Fibroblast of skin of right biceps (primary cell): Measurements from ENCODE around the gene GALNT9.
"Not testable (repeated sequence)": the region's sequence is repeated elsewhere in the genome, so short reads cannot be mapped to it uniquely, and the experiment has no call there.

ENCODE experiments used
- DNase-seq: peaks from one replicate; pipeline ENCODE4 v3.0.0-alpha.2; 2013

GALNT9 gene

DNA sequence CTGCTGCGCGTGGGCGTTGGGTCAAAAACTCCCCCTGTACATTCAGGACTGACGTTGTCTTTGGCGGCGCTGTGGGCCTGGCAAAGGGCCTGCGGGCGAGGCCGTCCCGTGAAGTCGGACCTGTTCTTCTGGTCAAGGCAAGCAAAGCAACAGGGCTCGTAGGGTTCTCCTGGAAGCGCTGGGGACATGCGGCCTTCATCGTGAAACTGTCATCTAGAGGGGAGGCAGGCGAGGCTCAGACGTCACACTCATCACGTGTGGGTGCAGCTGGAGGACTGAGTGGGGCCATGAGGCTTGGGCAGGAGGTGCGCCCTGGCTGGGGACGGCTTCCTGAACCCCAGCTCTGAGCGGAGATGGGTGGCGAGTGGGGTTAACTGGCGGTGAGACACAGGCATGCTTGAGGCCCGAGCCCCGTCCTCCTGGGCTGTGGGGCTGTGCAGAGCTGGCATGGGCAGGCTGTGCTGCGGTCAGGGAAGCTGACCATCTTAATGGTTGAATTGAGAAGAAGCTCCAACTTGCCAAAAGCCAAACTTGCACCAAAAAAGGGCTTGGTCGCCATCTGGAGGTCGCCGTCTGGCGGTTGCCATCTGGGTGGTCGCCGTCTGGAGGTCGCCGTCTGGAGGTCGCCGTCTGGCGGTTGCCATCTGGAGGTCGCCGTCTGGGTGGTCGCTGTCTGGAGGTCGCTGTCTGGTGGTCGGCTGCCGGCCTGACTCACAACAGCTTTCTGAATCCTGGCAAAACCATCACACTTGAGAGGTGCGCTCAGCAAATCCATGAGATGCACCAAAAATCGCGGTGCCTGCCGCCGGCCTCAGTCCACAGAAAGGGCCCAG lies 119.0 kb downstream of the GALNT9 start:
- DNase-seq = no peak

DNA sequence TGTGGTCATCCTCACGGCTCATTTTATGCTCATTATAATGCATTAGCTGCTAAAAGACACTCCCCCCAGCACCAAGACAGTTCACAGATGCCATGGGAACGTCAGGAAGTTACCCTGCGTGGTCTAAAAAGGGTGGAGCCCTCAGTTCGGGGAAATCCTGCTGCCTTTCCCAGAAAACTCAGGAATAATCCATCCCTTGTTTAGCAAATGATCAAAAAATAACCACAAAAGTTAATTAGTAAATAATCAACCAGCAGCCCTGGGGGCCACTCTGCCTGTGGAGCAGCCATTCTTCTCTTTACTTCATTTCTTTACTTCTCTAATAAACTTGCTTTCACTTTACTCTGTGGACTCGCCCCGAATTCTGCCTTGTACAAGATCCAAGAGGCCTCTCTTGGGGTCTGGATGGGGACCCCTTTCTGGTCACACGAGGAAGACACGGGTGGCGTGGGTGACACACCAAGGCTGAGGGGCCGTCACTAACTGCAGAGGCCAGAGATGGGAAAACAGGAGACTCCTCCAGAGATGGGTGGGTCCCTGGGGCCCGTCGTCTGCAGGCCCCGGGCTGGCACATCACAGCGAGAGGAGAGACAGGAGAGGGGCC lies 119.7 kb downstream of the GALNT9 start:
- no peak for DNase-seq

DNA sequence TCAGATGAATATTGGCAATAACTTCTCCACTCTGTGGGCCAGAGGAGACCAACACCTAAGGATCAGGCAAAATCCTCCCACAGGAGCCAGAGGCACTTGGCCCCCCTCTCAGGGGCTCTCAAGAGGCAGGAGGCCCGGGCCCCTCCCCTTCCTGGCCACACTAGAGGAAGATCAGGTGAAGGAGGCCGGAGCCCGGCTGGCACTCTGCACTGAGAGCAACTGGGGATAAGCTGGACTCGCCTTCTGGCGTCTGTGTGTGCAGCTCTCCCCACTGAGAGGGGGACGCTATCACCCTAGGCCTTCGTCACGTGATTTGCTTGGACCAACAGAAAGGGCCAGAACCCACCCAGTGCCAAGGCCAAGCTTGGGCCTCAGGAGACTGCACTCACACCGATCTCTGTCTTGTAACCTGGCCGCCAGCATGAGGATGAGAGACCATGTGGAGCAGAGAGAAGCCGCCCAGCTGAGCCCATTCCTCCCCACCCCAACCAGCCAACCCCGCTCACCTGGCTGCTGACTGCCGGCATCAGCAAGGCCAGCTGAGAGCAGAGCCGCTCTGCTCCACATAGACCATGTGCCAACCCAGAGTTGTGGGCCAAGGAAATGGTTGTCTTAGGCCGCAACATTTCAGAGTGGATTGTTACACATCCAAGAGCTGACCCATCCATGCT lies 121.1 kb downstream of the GALNT9 start:
- no peak for DNase-seq

DNA sequence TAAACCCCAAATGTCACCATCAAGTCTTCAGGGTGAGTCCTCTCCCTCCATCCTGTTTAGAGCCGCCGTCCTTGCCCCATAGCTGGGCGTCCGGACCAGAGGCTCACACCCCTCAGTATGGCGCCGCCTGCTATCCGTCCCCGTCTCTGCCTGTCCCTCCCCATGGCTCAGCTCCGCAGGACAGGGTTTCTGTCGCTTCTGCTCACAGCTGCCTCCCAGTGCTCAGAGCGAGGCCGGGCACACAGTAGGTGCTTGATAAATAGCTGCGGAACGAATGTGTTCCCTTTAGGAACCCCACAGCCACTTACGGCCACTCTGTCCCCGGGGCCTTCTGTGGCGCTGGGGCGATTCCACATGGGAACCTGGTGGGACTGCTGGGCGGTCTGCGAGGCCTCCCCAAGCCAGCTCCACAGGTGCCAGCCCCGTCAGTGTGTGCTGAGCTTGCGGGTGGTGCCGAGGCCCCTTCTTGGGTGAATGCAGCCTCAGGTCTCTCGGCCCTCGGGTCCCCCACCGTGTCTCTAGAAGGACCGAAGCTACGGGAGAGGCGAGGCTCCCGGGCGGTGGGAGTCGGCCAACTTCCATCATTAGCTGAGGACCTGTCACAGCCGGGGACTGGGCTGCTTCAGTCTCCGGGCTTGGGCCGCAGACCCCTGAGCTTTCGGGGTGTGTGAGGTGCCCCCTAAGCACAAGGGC lies 122.2 kb downstream of the GALNT9 start:
- no peak for DNase-seq

DNA sequence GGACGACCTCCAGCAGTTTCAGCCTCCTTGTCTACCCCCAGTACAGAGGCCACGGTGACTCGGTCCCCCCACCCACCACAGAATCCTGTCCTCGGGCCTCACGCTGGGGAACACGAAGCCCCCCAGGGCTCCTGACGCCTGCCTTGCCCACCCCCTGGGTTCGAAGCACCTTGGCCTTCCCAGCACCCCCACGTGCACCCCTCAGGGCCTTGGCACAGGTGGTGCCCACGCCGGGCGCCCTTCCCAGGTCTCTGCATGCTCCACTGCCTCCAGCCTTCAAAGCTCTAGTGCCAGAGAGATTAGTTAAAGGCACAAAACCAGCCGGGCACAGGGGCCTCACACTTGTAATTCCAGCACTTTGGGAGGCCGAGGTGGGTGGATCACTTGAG lies 123.3 kb downstream of the GALNT9 start:
- DNase-seq = no peak

DNA sequence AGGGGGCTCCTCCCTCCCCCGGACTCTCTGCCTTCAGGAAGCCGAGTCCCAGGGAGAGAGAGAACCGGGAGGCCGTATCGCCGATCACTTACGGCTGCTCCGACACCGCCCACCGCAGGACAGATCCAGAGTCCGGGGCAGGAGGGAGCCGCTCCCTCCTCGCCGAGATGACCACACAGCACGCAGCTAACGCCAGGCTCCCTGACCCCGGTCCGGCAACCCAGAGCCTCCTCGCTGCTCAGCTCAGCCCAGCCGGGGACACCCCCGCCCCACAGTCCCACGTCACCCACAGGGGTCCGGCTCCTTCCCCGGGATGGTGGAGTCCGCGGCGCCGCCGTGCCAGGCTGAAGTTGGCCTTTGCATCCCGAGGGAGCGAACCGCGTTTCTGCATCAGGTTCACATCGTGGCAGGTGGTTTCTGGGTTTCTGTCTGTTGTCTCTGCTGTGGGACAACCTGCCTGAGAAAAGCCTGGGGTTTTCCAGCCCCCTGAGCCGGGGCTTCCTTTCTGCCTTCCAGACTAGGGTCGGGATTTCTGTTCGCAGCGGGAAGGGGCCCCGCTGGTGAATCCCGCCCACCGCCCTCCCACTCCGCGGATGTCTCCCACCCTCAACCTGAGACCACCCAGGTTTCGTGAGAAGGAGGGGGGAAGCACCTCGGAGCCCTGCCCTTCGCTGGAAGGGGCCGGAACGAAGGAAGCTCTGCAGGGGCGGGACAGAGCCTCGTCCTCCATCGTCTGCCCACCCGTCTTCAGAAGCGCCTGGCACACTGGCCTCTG lies 123.9 kb downstream of the GALNT9 start:
- no peak for DNase-seq

DNA sequence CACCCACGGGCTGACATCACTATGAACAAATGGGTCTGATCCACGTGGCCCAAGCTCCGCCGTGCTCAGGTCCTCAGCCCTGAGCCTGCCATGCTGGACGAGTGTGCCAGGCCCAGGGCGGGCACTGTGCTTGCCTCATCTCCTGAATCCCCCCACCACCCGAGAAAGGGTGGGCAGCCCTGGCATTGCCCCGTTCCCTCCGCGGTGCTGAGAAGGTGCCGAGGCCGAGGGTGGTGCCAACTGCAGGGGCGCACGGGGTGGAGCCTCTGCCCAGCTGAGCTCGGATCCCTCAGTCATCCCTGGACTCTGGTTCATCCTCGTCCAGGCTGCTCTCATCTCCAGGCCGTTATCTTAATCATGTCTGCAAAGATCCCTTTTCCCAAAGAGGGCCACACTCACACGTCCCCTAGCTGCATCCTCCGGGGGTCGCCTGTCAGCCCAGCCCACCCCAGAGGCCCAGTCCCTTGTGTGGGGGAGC lies 124.6 kb downstream of the GALNT9 start:
- DNase-seq = no peak

DNA sequence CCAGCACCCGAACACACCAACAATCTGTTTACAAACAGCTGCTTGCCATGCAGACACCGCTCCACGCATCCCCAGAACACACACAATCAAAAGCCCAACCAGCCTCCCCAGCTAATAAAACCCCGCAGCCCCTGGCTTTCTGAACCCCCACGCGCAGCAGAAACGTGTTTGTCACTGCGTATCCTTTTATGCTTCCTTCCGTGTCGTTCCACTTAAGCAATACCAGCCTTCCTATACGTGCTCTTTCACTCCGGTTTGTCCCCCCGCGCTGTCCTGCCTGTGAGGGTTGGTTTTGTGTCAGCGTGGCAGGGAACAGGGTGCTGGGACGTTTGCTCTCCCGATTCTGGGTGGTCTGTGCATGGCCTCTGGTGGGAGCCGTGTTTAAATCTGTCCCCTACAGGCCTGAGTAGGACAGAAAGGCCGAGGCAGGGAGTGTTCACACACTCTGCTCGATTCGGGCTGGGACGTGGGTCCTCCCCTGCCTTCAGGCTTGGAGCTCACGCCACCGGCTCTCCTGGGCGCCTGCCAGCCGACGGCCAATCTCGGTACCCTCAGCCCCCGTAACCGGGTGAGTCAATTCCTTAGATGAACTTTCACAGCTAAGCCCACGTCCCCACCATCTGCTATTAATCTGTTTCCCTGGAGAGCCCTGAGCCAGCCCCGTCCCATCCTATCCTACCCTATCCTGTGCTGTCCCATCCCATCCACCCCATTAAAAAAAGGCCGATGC lies 125.2 kb downstream of the GALNT9 start:
- DNase-seq = peak; percentile 25

DNA sequence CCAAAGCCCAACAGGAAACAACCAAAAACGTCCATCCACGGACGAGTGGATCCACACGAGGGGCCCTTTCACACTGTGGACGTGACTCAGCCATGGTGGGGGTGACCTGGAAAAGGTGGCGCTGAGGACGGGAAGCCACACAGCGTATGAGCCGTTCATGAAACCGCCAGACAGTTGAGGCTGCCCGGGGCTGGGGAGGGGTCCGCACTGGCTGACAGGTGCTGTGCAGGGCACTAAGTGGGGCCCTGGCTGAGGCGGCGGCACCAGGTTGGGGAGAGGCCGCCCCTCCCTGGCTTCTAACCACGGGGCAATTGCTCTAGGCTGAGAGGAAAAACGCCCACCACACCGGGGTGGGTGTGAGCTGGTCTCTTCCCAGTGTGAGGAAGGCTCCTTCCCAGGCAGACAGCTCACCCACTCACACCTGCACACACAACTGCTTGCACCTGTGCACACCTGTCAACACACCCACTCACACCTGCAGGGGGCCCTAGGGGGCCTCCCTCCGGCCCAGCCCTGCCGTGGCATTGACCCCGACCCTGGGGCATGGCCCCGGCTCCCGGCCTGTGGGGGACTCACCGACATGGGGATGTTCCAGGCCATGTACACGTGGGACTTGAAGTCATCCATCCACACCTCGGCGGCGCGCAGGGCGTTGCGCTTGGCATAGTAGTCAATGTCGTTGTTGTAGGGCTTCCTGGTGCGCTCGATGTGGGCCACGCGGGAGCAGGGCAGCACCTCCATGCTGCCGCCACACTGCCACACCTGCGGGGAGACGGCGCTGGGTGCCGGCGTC lies 126.3 kb downstream of the GALNT9 start:
- DNase-seq = no peak

DNA sequence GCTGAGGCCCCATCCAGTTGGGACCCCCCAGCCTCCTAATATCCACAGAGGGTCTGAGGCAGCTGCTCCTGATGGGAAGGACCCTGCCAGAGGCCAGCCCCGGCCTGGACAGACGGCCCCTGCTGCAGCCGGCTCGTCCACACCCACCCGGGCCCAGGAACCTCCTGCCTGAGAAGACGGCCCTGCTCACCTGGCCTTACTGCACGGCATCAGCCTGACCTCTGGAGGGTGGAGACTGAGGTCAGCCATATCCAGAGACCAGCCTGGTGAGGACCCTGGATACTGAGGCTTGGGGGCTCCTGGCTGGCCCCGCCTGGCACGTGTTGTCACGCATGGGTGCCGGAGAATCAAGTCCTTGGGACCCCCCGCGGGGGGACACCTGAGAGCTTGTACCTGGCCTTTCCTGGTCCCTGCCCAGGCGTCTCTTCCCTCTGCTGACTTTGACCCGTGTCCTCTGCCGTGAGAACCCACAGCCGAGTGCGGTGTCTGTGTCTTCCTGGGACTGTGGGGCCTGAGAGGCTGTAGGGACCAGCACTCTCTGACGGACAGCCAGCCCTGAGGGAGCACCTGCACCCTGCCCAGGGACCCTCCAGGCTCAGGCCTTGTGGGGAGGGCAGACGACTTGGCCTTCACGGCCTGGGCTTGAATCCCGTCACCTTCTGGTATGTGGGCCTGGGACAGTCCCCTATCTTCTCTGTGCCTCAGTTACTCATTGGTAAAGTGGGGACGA lies 127.8 kb downstream of the GALNT9 start:
- no peak for DNase-seq

DNA sequence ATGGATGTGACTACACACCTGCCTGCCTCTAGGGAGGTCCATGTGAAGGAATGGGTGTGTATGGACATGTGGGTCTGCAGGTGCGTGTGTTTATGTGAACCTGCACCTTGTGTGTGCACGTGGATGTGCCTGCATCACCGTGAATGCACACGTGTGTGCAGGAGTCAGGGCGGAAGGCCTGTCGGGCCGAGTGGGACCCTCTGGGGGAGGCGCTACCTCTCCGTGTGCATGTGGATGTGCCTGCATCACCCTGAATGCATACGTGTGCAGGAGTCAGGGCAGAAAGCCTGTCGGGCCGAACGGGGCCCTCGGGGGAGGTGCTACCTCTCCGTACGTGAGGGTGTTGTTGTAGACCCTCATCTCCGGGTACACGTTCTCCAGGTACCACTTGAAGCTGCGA lies 128.6 kb downstream of the GALNT9 start:
- no peak for DNase-seq

DNA sequence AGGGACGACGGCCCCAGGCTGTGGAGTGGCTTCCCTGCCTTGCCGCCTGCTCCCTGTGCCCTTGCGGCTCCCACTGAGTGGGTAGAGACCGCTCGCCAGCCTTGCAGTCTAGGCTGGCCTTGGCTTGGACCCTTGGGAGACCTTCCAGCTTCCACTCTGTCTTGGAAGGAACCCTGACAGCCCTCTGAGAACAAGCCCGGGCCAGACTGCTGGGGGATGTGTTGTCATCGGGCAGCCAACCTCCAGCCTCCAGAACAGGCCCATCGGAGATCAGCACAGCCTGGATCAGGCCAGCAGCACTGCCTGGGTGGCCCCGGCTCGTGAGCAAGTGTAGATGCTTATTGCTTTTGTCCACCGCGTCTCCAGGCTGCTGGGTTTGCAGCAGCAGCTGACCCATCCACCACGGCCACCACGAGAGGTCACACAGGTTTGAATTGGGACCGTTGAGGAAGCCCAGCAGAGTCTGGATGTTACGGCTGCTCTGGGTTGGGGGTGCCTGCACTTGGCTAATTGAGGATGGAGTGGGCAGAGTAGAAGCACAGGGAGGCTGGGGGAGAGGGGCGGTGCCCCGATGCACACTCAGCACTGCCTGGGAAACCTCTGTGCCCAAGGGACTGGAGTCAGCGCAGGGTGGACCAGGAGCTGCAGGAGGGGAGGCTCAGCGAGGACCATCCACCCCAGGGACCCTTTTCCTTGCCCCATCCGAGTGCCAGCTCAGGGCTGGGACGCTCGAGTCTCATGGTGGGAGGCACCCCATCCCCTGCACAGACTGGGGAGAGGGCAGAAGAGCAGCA lies 129.7 kb downstream of the GALNT9 start:
- DNase-seq = no peak

DNA sequence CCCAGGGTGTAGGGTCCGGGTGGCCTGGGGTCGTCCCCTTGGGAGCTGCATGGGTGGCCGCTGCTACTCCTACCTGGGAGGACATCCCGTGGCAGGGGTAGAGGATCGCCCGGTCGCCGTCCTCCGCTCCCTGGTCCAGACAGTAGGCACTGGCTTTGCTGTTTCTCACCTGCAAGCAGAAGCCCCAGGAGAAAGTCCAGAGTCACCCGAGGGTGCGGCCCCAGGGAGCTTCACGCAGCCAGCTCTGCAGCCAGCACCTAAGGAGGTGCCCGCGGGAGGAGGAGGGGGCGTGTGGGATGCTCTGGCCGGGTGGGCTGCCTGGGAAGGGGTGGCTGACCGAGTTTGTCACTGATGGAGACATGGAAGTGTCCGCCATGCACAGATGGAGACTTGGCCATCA lies 130.3 kb downstream of the GALNT9 start:
- DNase-seq = no peak

DNA sequence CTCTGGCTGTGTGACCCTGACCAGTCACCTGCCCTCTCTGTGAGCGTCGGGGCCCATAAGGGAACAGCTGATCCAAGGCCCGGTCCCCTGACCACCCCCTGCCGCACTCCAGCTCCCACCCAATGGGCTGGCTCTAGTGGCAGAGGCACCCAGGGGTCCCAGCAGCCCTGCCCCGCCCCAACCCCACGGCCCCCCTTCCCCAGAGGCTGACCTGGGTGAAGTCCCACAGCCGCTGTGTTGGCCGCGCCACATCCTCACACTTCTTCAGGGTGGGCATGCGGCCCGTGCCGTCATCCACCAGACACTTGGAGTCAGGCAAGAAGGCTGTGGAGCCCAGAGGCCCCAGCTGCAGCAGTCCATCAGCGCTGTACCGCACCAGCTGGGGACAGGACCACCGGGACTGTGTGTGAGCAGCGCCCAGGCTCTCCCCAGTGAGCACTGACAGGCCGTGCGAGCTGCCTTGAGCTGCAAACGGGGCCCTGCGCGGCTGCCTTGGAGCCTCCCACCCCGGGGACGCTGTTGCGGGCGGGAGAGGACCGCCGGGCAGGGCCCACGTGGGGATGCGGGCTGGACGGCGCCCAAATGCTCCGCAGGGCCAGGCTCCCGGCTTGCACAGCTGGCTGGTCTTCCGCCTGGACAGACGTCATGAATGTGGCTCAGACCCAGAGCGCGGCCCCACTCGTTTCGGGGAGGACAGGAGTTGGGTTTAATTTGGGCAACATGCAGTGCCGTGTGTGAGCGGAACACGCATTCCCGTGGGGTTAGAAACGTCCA lies 131.6 kb downstream of the GALNT9 start:
- no peak for DNase-seq

DNA sequence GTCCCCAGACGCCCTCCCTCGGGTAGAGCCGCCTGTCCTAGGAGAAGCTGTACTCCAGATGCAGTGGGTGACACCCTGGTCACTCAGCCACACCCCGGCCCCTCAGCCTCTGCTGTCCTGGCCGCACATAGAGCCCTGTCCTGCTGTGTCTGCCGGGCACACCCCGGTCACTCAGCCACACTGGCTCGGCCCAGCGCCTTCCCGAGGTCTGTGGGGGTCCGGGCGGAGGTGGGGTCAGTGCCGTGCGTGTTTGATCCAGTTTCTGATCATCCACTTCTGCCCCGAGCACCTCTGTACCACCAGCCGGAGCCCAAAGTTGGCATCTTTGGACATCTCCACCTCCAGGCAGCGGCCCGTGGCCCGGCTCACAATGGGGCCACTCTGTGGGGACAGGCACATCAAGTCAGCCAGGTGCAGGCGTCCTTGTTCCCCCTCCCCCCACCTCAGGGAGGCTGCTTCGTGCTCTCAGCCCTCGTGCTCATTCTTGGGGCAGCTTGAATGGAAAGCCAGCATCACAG lies 132.5 kb downstream of the GALNT9 start:
- DNase-seq = no peak

DNA sequence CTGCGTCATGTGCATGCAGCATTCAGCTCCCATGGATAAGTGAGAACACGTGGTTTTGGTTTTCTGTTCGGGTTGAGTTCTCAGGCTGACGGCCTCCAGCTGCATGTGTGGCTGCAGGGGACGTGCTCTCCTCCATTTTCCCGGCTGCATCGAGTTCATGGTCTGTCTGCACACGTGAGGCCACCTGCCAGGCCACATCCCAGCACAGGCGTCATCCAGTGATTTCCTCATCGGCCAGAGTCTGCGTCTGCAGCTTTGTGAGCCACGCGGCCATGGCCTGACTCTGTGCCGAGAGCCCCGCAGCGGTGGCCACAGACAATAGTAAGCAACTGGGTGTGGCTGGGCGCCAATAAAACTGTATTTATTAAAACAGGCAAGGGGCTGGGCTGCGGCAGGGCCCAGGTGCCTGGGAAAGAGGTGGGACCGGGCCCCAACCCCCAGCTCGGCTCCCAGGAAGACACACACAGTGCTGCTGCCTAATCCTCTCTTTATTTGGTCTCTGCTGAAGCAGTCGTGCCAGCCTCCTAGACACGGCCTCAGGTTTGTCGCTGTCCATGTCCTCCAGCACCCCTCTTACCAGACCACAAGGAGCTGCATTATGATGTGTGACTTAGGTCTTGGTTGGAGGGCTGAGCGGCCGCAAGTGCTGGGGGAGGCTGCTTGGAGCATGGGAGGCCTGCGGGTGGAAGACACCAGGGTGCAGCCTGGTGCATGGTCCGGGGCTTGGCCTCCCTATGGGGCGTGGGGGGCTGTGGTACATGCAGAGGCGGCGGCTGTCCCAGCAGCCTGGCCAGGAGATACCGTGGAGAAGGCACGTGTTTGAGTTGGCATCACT lies 133.1 kb downstream of the GALNT9 start:
- DNase-seq = peak; percentile 2

DNA sequence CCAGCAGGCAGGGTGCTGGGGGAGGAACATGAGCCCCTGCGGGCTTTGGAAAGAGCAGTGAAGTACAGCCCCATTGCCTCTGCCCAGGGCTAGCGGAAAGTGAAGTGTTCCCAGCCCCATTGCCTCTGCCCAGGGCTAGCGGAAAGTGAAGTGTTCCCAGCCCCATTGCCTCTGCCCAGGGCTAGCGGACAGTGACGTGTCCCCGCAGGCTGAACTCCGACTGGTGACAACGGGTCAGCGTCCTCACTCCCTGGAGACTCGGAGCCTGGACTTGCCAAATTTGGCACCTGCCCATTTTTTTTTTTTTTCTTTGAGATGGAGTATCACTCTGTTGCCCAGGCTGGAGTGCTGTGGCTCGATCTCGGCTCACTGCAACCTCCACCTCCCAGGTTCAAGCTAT lies 134.1 kb downstream of the GALNT9 start:
- DNase-seq = not testable (repeated sequence)
